GM12892 (cell line): ENCODE data around the gene ITM2B.

Experiments
- POLR2A ChIP-seq: IDR thresholded peaks from 2 replicates; pipeline ENCODE4 v1.6.1; 2011; ENCODE audit warnings: low read depth, low read length, control low read depth
- POLR2AphosphoS5 ChIP-seq: IDR thresholded peaks from 2 replicates; pipeline ENCODE4 v1.6.1; 2011; ENCODE audit warnings: low read depth, low read length, control low read depth
- TAF1 ChIP-seq: IDR thresholded peaks from 2 replicates; pipeline ENCODE4 v1.6.1; 2011; ENCODE audit warnings: low read depth, mild to moderate bottlenecking, control low read depth, low read length, borderline replicate concordance

GRCh38 chr13:48255954-48256353 is 22.9 kb downstream of the ITM2B start:
- TF ChIP-seq POLR2AphosphoS5 (no peak), POLR2A (no peak), TAF1 (no peak)
